ENCODE measurements around the gene OR5AN1. TPM values are rescaled to one million over a fixed set of nuclear protein-coding genes. Genes with fewer than 3 reads are reported as not detected.

The OR5AN1 gene
- total RNA-seq, 1 donor: not detected

- no peak overlapping the region for H2AFZ ChIP-seq (ENCODE audit: low read length)
- no peaks in the 10 kb centered on the region for H3K4me1 ChIP-seq (ENCODE audit: insufficient read depth, low read length)
- H3K4me3 ChIP-seq (ENCODE audit: insufficient read depth, low read length): no peak overlapping the region
- DNase-seq (ENCODE audit: insufficient read length, low spot score, missing footprints): no peak
- H3K27ac ChIP-seq (ENCODE audit: low read depth, low read length): no peak overlapping the region
- no peaks in the 10 kb centered on the region for H3K27me3 ChIP-seq (ENCODE audit: insufficient read depth, low read length)
- no peak for TF ChIP-seq CTCF (IDR thresholded peaks at IDR 0.05; ENCODE audit: extremely low read depth, low read depth, low read length)
- H3K4me2 ChIP-seq (ENCODE audit: insufficient read depth, low read length): no peak overlapping the region
- no peaks in the 10 kb centered on the region for H3K9me3 ChIP-seq (ENCODE audit: low read depth, low read length)
- H3K36me3 ChIP-seq (ENCODE audit: insufficient read depth, low read length): no peaks in the 10 kb centered on the region
- H4K20me1 ChIP-seq (ENCODE audit: insufficient read depth, low read length): no peaks in the 10 kb centered on the region
- H3K79me2 ChIP-seq (ENCODE audit: insufficient read depth, low read length): no peaks in the 10 kb centered on the region
Measured at GRCh38 chr11:59400461-59401261, 42.0 kb downstream of the OR5AN1 start.

- Histone ChIP-seq H4K20me1 (ENCODE audit: insufficient read depth, low read length) (no peaks in the 10 kb centered on the region), H3K4me3 (ENCODE audit: insufficient read depth, low read length) (no peak overlapping the region), H3K36me3 (ENCODE audit: insufficient read depth, low read length) (no peaks in the 10 kb centered on the region), H3K79me2 (ENCODE audit: insufficient read depth, low read length) (no peaks in the 10 kb centered on the region), H3K9me3 (ENCODE audit: low read depth, low read length) (no peaks in the 10 kb centered on the region), H3K27me3 (ENCODE audit: insufficient read depth, low read length) (no peaks in the 10 kb centered on the region), H3K4me1 (ENCODE audit: insufficient read depth, low read length) (no peaks in the 10 kb centered on the region), H3K4me2 (ENCODE audit: insufficient read depth, low read length) (no peak overlapping the region), H2AFZ (ENCODE audit: low read length) (no peak overlapping the region), H3K27ac (ENCODE audit: low read depth, low read length) (no peak overlapping the region)
- no peak for DNase-seq (ENCODE audit: insufficient read length, low spot score, missing footprints)
- TF ChIP-seq CTCF (IDR thresholded peaks at IDR 0.05; ENCODE audit: extremely low read depth, low read depth, low read length): no peak
Measured at GRCh38 chr11:59401262-59401552, 42.5 kb downstream of the OR5AN1 start.

GRCh38 chr11:59403546-59403945, 44.9 kb downstream of the OR5AN1 start:
- Histone ChIP-seq H3K36me3 (ENCODE audit: insufficient read depth, low read length) (no peaks in the 10 kb centered on the region), H3K4me2 (ENCODE audit: insufficient read depth, low read length) (no peak overlapping the region), H3K79me2 (ENCODE audit: insufficient read depth, low read length) (no peaks in the 10 kb centered on the region), H3K27me3 (ENCODE audit: insufficient read depth, low read length) (no peaks in the 10 kb centered on the region), H3K4me1 (ENCODE audit: insufficient read depth, low read length) (no peaks in the 10 kb centered on the region), H3K9me3 (ENCODE audit: low read depth, low read length) (no peaks in the 10 kb centered on the region), H3K4me3 (ENCODE audit: insufficient read depth, low read length) (no peak overlapping the region), H4K20me1 (ENCODE audit: insufficient read depth, low read length) (no peaks in the 10 kb centered on the region), H2AFZ (ENCODE audit: low read length) (no peak overlapping the region), H3K27ac (ENCODE audit: low read depth, low read length) (no peak overlapping the region)
- DNase-seq (ENCODE audit: insufficient read length, low spot score, missing footprints): no peak
- no peak for TF ChIP-seq CTCF (IDR thresholded peaks at IDR 0.05; ENCODE audit: extremely low read depth, low read depth, low read length)

GRCh38 chr11:59413646-59414045, 55.0 kb downstream of the OR5AN1 start:
- Histone ChIP-seq H3K27ac (ENCODE audit: low read depth, low read length) (no peak overlapping the region), H2AFZ (ENCODE audit: low read length) (no peak overlapping the region), H3K9me3 (ENCODE audit: low read depth, low read length) (no peaks in the 10 kb centered on the region), H3K36me3 (ENCODE audit: insufficient read depth, low read length) (no peaks in the 10 kb centered on the region), H3K4me1 (ENCODE audit: insufficient read depth, low read length) (no peaks in the 10 kb centered on the region), H4K20me1 (ENCODE audit: insufficient read depth, low read length) (no peaks in the 10 kb centered on the region), H3K4me2 (ENCODE audit: insufficient read depth, low read length) (no peak overlapping the region), H3K79me2 (ENCODE audit: insufficient read depth, low read length) (no peaks in the 10 kb centered on the region), H3K27me3 (ENCODE audit: insufficient read depth, low read length) (no peaks in the 10 kb centered on the region), H3K4me3 (ENCODE audit: insufficient read depth, low read length) (no peak overlapping the region)
- no peak for DNase-seq (ENCODE audit: insufficient read length, low spot score, missing footprints)
- no peak for TF ChIP-seq CTCF (IDR thresholded peaks at IDR 0.05; ENCODE audit: extremely low read depth, low read depth, low read length)
